Rectal smooth muscle tissue (tissue), 1 donor: ENCODE measurements around the gene KCNQ4.

Experiments used
- H3K27ac ChIP-seq: one replicate; pipeline ENCODE4 v1.7.0; 2013; ENCODE audit warnings: low read depth, low read length, inconsistent platforms
- H3K27me3 ChIP-seq: one replicate; pipeline ENCODE4 v1.7.0; 2013; ENCODE audit warnings: low read length; ENCODE audit not compliant: control insufficient read depth, insufficient read depth
- H3K36me3 ChIP-seq: one replicate; pipeline ENCODE4 v1.7.0; 2013; ENCODE audit warnings: low read length; ENCODE audit not compliant: control insufficient read depth, insufficient read depth
- H3K4me1 ChIP-seq: one replicate; pipeline ENCODE4 v1.7.0; 2013; ENCODE audit warnings: low read length; ENCODE audit not compliant: control insufficient read depth, insufficient read depth
- H3K4me3 ChIP-seq: one replicate; pipeline ENCODE4 v1.7.0; 2013; ENCODE audit warnings: low read length
- H3K9ac ChIP-seq: one replicate; pipeline ENCODE4 v1.7.0; 2013; ENCODE audit warnings: low read length

KCNQ4 gene

GRCh38 chr1:40823345-40823744 is 39.8 kb downstream of the KCNQ4 start:
- Histone ChIP-seq H3K4me1 (peaks cover 3% of the 10 kb centered on the region), H3K4me3 (no peak overlapping the region), H3K27me3 (no peaks in the 10 kb centered on the region), H3K36me3 (peaks cover 2% of the 10 kb centered on the region), H3K27ac (no peak overlapping the region), H3K9ac (no peak overlapping the region)

GRCh38 chr1:40823983-40824382 is 40.4 kb downstream of the KCNQ4 start:
- H3K4me3 ChIP-seq: no peak overlapping the region
- no peak overlapping the region for H3K9ac ChIP-seq
- H3K4me1 ChIP-seq: peaks cover 3% of the 10 kb centered on the region
- H3K27me3 ChIP-seq: no peaks in the 10 kb centered on the region
- H3K36me3 ChIP-seq: peaks cover 2% of the 10 kb centered on the region
- H3K27ac ChIP-seq: no peak overlapping the region

- no peak overlapping the region for H3K9ac ChIP-seq
- H3K4me1 ChIP-seq: peaks cover 3% of the 10 kb centered on the region
- no peak overlapping the region for H3K4me3 ChIP-seq
- H3K27me3 ChIP-seq: no peaks in the 10 kb centered on the region
- H3K36me3 ChIP-seq: peaks cover 2% of the 10 kb centered on the region
- no peak overlapping the region for H3K27ac ChIP-seq
Observed at GRCh38 chr1:40824591-40825434, 41.2 kb downstream of the KCNQ4 start.

- H3K4me1 ChIP-seq: peaks cover 3% of the 10 kb centered on the region
- no peak overlapping the region for H3K9ac ChIP-seq
- H3K4me3 ChIP-seq: no peak overlapping the region
- H3K27me3 ChIP-seq: no peaks in the 10 kb centered on the region
- H3K36me3 ChIP-seq: no peaks in the 10 kb centered on the region
- H3K27ac ChIP-seq: no peak overlapping the region
Observed at GRCh38 chr1:40825435-40825788, 41.8 kb downstream of the KCNQ4 start.

GRCh38 chr1:40825996-40826395 is 42.4 kb downstream of the KCNQ4 start:
- Histone ChIP-seq H3K27ac (no peak overlapping the region), H3K4me1 (peaks cover 3% of the 10 kb centered on the region), H3K9ac (no peak overlapping the region), H3K4me3 (no peak overlapping the region), H3K36me3 (no peaks in the 10 kb centered on the region), H3K27me3 (no peaks in the 10 kb centered on the region)

GRCh38 chr1:40829631-40830245 is 46.2 kb downstream of the KCNQ4 start:
- peaks cover 2% of the 10 kb centered on the region for H3K4me1 ChIP-seq
- no peaks in the 10 kb centered on the region for H3K36me3 ChIP-seq
- no peaks in the 10 kb centered on the region for H3K27me3 ChIP-seq
- H3K4me3 ChIP-seq: no peak overlapping the region
- no peak overlapping the region for H3K27ac ChIP-seq
- H3K9ac ChIP-seq: no peak overlapping the region

- H3K36me3 ChIP-seq: no peaks in the 10 kb centered on the region
- H3K27me3 ChIP-seq: no peaks in the 10 kb centered on the region
- H3K4me1 ChIP-seq: no peaks in the 10 kb centered on the region
- H3K4me3 ChIP-seq: no peak overlapping the region
- H3K9ac ChIP-seq: no peak overlapping the region
- no peak overlapping the region for H3K27ac ChIP-seq
Observed at GRCh38 chr1:40830419-40830943, 46.9 kb downstream of the KCNQ4 start.

GRCh38 chr1:40831001-40831732 is 47.6 kb downstream of the KCNQ4 start:
- H3K36me3 ChIP-seq: peaks cover 3% of the 10 kb centered on the region
- no peak overlapping the region for H3K27ac ChIP-seq
- no peak overlapping the region for H3K9ac ChIP-seq
- H3K4me3 ChIP-seq: no peak overlapping the region
- H3K4me1 ChIP-seq: no peaks in the 10 kb centered on the region
- no peaks in the 10 kb centered on the region for H3K27me3 ChIP-seq

- no peak overlapping the region for H3K9ac ChIP-seq
- peaks cover 4% of the 10 kb centered on the region for H3K36me3 ChIP-seq
Observed at GRCh38 chr1:40833979-40834378, 50.4 kb downstream of the KCNQ4 start.

GRCh38 chr1:40834968-40835545 is 51.5 kb downstream of the KCNQ4 start:
- Histone ChIP-seq H3K27ac (no peak overlapping the region), H3K27me3 (no peaks in the 10 kb centered on the region), H3K36me3 (peaks cover 5% of the 10 kb centered on the region), H3K4me3 (no peak overlapping the region), H3K9ac (no peak overlapping the region), H3K4me1 (no peaks in the 10 kb centered on the region)

More at GRCh38 chr1:40833979-40834378, 50.4 kb downstream of the KCNQ4 start:
- no peaks in the 10 kb centered on the region for H3K27me3 ChIP-seq
- H3K27ac ChIP-seq: no peak overlapping the region
- H3K4me1 ChIP-seq: no peaks in the 10 kb centered on the region
- H3K4me3 ChIP-seq: no peak overlapping the region

- no peaks in the 10 kb centered on the region for H3K4me1 ChIP-seq
- H3K27ac ChIP-seq: no peak overlapping the region
- no peaks in the 10 kb centered on the region for H3K27me3 ChIP-seq
- peaks cover 5% of the 10 kb centered on the region for H3K36me3 ChIP-seq
- H3K9ac ChIP-seq: no peak overlapping the region
- H3K4me3 ChIP-seq: no peak overlapping the region
Observed at GRCh38 chr1:40836283-40836682, 52.7 kb downstream of the KCNQ4 start.

GRCh38 chr1:40837601-40838000 is 54.0 kb downstream of the KCNQ4 start:
- no peaks in the 10 kb centered on the region for H3K27me3 ChIP-seq
- H3K36me3 ChIP-seq: peaks cover 5% of the 10 kb centered on the region
- no peak overlapping the region for H3K4me3 ChIP-seq
- no peak overlapping the region for H3K27ac ChIP-seq
- H3K4me1 ChIP-seq: no peaks in the 10 kb centered on the region
- H3K9ac ChIP-seq: no peak overlapping the region
